Peyer's patch (tissue), 4 donors: ENCODE results near the gene NGEF.

Experiments used
- CTCF ChIP-seq, 6 experiments: fragments of 450-650 bp in 4 of 6; fragments of 200-600 bp in 2 of 6; sonication (generic) in 1 of 6; IDR thresholded peaks; one replicate each; pipeline ENCODE4 v1.5.1; 2017 to 2019; ENCODE audit warnings: antibody characterized with exemption in 6 of 6, mild to moderate bottlenecking in 3 of 6, moderate library complexity in 1 of 6
- POLR2A ChIP-seq, 2 donors: fragments of 450-650 bp; IDR thresholded peaks; one replicate each; pipeline ENCODE4 v1.5.1; 2017; ENCODE audit warnings: antibody characterized with exemption in 2 of 2, mild to moderate bottlenecking in 2 of 2, moderate library complexity in 2 of 2

GRCh38 chr2:232839411-232840079, 173.5 kb downstream of the NGEF start:
- TF ChIP-seq CTCF (IDR thresholded peaks at IDR 0.05) (no peak), POLR2A (IDR thresholded peaks at IDR 0.05) (no peak)
